Cardiac fibroblast (primary cell): ENCODE results near the gene TSR3.
"Not testable (repeated sequence)": the region's sequence is repeated elsewhere in the genome, so short reads cannot be mapped to it uniquely, and the experiment has no call there.

Experiments
- DNase-seq, 2 donors: peaks; one replicate each; pipeline versions ENCODE4 v3.0.0 to v3.0.0-alpha.2; 2010; ENCODE audit warnings: low read depth in 2 of 2
- H3K4me3 ChIP-seq, 2 donors: replicated peaks in 1 of 2; 1 replicate in 1 of 2; 2 replicates in 1 of 2; pipeline ENCODE4 v1.5.1; 2011; ENCODE audit warnings: low read depth in 2 of 2, low read length in 2 of 2, mild to moderate bottlenecking in 2 of 2, moderate library complexity in 1 of 2
- CTCF ChIP-seq: IDR thresholded peaks from one replicate; pipeline ENCODE4 v1.5.1; 2011; ENCODE audit warnings: low read depth, mild to moderate bottlenecking, low read length, inconsistent platforms

TSR3 gene

GRCh38 chr16:1333149-1333812 is 18.4 kb downstream of the TSR3 start, which contains the start of gene BAIAP3:
TSS of gene BAIAP3 (plus strand) at chr16:1333645. CDS start at chr16:1338550, 4,905 bp downstream.
- H3K4me3 ChIP-seq, result peak within 1 kb of the TSS; percentile 8 to 24
- DNase-seq, result peak; percentile 29 to 32
- no peak for TF ChIP-seq CTCF

GRCh38 chr16:1332618-1333148 is 19.0 kb downstream of the TSR3 start:
- H3K4me3 ChIP-seq, result peak overlapping the region in 1 of 2 donors; percentile 21
- no peak for TF ChIP-seq CTCF

GRCh38 chr16:1331712-1332617 is 19.7 kb downstream of the TSR3 start:
- no peak for TF ChIP-seq CTCF
- peak; percentile 83 to 84 for DNase-seq
- peak overlapping the region in 1 of 2 donors; percentile 14 for H3K4me3 ChIP-seq

More at GRCh38 chr16:1332618-1333148, 19.0 kb downstream of the TSR3 start:
- no peak for DNase-seq

DNA sequence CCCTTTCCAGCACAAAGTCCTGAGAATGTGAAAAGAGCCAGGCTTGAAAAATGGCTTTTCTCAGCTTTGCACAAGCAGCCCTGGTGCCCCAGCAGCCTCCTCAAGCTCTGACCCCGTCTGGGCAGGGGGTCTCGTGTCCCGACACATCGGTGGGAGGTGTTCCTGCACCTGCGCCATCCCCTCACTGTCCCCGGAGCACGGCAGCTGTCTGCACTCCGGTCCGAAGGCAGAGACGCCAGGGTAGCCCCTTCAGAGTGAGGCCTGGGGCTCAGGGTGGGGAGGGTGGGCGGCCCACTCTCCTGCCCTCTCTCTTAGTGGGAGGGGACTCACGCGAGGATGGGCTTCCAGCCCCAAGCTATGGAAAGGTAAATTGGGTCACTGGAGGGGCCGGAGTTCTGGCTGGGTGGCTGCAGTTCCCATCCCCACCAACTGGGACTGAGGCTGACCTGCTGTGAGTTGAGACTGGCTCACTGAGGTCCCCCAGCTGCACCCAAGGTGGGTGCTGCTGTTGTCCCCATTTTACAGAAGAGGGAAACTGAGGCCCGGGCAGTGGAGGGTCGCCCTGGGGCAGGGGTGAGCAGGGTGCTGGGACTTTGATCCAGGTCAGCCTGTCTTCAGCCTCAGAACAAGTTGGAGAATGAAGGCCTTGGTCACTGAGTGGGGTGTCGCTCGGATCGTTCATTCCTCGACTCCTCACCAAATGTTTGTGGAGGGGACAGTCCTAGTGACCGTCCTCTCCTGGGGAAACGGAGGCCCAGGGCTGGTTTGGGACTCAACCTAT is 20.6 kb downstream of the TSR3 start:
- DNase-seq, result no peak
- peak overlapping the region in 1 of 2 donors; percentile 14 for H3K4me3 ChIP-seq
- TF ChIP-seq CTCF, result no peak

GRCh38 chr16:1330260-1330914 is 21.3 kb downstream of the TSR3 start:
- no peak for DNase-seq
- H3K4me3 ChIP-seq, result no peak overlapping the region
- peak; percentile 64 for TF ChIP-seq CTCF

DNA sequence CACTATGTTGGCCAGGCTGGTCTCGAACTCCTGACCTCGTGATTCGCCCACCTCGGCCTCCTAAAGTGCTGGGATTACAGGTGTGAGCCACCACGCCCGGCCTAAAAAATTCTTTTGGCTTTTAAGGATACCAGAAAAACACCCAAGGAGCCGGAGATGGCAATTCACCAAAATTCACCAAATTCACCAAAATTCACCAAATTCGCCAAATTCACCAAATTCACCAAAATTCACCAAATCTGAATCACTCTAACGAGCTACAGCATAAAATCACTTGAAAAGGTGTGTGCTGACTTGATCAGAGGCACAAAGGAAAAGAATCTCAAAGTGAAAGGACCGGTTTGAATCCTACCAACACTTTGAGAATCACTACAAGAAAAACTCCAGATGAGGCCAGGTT is 22.7 kb downstream of the TSR3 start:
- not testable (repeated sequence) for DNase-seq, H3K4me3 ChIP-seq

DNA sequence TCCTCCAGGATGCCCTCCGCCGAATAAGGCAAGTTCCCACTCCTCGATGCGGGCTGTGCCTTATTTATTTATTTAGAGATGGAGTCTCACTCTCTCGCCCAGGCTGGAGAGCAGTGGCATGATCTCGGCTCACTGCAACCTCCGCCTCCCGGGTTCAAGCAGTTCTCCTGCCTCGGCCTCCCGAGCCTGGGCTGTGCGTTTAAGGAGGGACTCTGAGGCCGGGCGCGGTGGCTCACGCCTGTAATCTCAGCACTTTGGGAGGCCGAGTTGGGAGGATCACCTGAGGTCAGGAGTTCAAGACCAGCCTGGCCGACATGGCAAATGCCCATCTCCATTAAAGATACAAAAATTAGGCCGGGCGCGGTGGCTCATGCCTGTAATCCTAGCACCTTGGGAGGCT is 23.5 kb downstream of the TSR3 start:
- H3K4me3 ChIP-seq, DNase-seq: not testable (repeated sequence)
